GM12878 (cell line): ENCODE measurements around the gene DKK1. TPM values are rescaled to one million over a fixed set of nuclear protein-coding genes. Genes with fewer than 3 reads are reported as not detected.

Experiments
- ATAC-seq: fragments of 200-7000 bp; cut with Tn5 transposase; 3 replicates; pipeline ENCODE4 v1.9.1; 2020; ENCODE audit warnings: mild to moderate bottlenecking, moderate library complexity
- BruUV-seq: library from RNA; stranded (reverse); fragments of 400-500 nt; replicated peaks from 2 replicates; lab custom pipeline; 2021; lab: Mats Ljungman, UMichigan
- CTCF ChIA-PET: fragments of 300-600 bp; sonication (Branson Sonifier 250); formaldehyde crosslinking; extraction: SDS; loops from one replicate; lab custom pipeline; 2021; ENCODE audit warnings: inconsistent platforms; lab: Yijun Ruan, JAX
- POLR2A ChIA-PET: fragments of 350-600 bp; formaldehyde crosslinking; extraction: SDS; loops from one replicate; lab custom pipeline; 2021; ENCODE audit warnings: inconsistent platforms; lab: Charles Lee
- RAD21 ChIA-PET: fragments of 300-600 bp; sonication (Branson Sonifier 250); formaldehyde crosslinking; loops from one replicate; lab custom pipeline; 2023; ENCODE audit warnings: antibody characterized with exemption; ENCODE audit not compliant: unreplicated experiment; lab: Charles Lee
- SMC1A ChIA-PET: fragments of 300-600 bp; sonication (Branson Sonifier 250); formaldehyde crosslinking; loops from one replicate; lab custom pipeline; 2023; ENCODE audit not compliant: unreplicated experiment, uncharacterized antibody; lab: Charles Lee
- DNase-seq: peaks from one replicate; pipeline ENCODE4 v3.0.0-alpha.2; 2011; ENCODE audit warnings: low read depth, low spot score
- FAIRE-seq: peaks from 3 replicates; lab custom pipeline; 2011; peaks lifted over from hg19 to GRCh38; lab: Jason Lieb, UNC
- H2AFZ ChIP-seq: 2 replicates; pipeline ENCODE4 v1.6.0; 2011; ENCODE audit warnings: low read depth, low read length, control low read depth; ENCODE audit not compliant: control insufficient read depth
- H3K27ac ChIP-seq: 2 replicates; pipeline ENCODE4 v1.5.1; 2011; ENCODE audit warnings: control low read depth; ENCODE audit not compliant: control insufficient read depth, insufficient read depth
- H3K27me3 ChIP-seq, 2 experiments: replicated peaks in 1 of 2; 2 replicates each; pipeline versions ENCODE4 v1.6.0 to v1.6.1; 2011; ENCODE audit warnings: low read length in 1 of 2; ENCODE audit not compliant: control insufficient read depth in 2 of 2, insufficient read depth in 2 of 2
- H3K36me3 ChIP-seq, 2 experiments: 2 replicates each; pipeline ENCODE4 v1.5.1; 2011; ENCODE audit warnings: low read length in 1 of 2; ENCODE audit not compliant: control insufficient read depth in 2 of 2, insufficient read depth in 2 of 2
- H3K4me1 ChIP-seq: 2 replicates; pipeline ENCODE4 v1.6.1; 2011; ENCODE audit warnings: mild to moderate bottlenecking, low read length, moderate library complexity, mixed read lengths; ENCODE audit not compliant: control insufficient read depth, insufficient read depth
- H3K4me2 ChIP-seq: 2 replicates; pipeline ENCODE4 v1.6.0; 2011; ENCODE audit warnings: control low read depth; ENCODE audit not compliant: control insufficient read depth, insufficient read depth
- H3K4me3 ChIP-seq: fragments of 200-600 bp; sonication (generic); 2 replicates; pipeline ENCODE4 v1.5.1; 2016
- H3K79me2 ChIP-seq: 2 replicates; pipeline ENCODE4 v1.6.0; 2011; ENCODE audit warnings: low read length; ENCODE audit not compliant: control insufficient read depth, insufficient read depth
- H3K9ac ChIP-seq: 2 replicates; pipeline ENCODE4 v1.8.0; 2011; ENCODE audit warnings: low read length, control low read depth, mixed read lengths; ENCODE audit not compliant: control insufficient read depth, insufficient read depth
- H3K9me3 ChIP-seq: replicated peaks from 3 replicates; pipeline ENCODE4 v1.5.1; 2011; ENCODE audit warnings: mild to moderate bottlenecking, low read length; ENCODE audit not compliant: control insufficient read depth, insufficient read depth
- H4K20me1 ChIP-seq: 2 replicates; pipeline ENCODE4 v1.6.0; 2011; ENCODE audit not compliant: control insufficient read depth, insufficient read depth
- CBX5 ChIP-seq: sonication (generic); IDR thresholded peaks from 2 replicates; pipeline ENCODE4 v1.6.1; 2016; ENCODE audit warnings: low read depth, moderate library complexity, mild to moderate bottlenecking, inconsistent platforms
- RB1 ChIP-seq: fragments of 450-650 bp; formaldehyde crosslinking; IDR thresholded peaks from 2 replicates; pipeline ENCODE4 v1.6.1; 2017; ENCODE audit warnings: mild to moderate bottlenecking, borderline replicate concordance
- SIX5 ChIP-seq: IDR thresholded peaks from 2 replicates; pipeline ENCODE4 v1.6.1; 2011; ENCODE audit warnings: mild to moderate bottlenecking, low read depth, low read length, moderate library complexity; ENCODE audit not compliant: severe bottlenecking
- SMARCA5 ChIP-seq: fragments of 450-650 bp; IDR thresholded peaks from 2 replicates; pipeline ENCODE4 v1.6.1; 2017; ENCODE audit warnings: mild to moderate bottlenecking
- ZBTB11 ChIP-seq: fragments of 450-650 bp; formaldehyde crosslinking; IDR thresholded peaks from 2 replicates; pipeline ENCODE4 v1.5.0; 2022; ENCODE audit warnings: mild to moderate bottlenecking, missing genetic modification characterization
- WGBS: methylation state at CpG from one replicate; pipeline ENCODE4 v1.1.6; 2016; ENCODE audit warnings: low lambda C conversion rate; ENCODE audit not compliant: insufficient replicate concordance, insufficient coverage; ENCODE audit errors: missing lambda C conversion rate; 5-methylcytosine and 5-hydroxymethylcytosine counted together
- in situ Hi-C: fragments of 300-500 bp; cut with MboI; formaldehyde crosslinking; loops from 9 replicates; pipeline ENCODE4 v1.14.3; 2018; ENCODE audit warnings: mixed read lengths
- intact Hi-C: fragments of 100-400 bp; cut with micrococcal nuclease; formaldehyde crosslinking; loops from one replicate; pipeline ENCODE4 v1.14.2; 2022; ENCODE audit not compliant: unreplicated experiment
- polyA plus RNA-seq, 11 experiments: library from polyadenylated mRNA; depleted of rRNA in 4 of 11; unstranded in 6 of 11; stranded (reverse) in 5 of 11; fragments of >200 nt; fragmentation: Nextera tagmentation in 4 of 11; fragmentation: Illumina TruSeq in 1 of 11; extraction: Ambion mirVana in 4 of 11; extraction: Trizol in 1 of 11; gene quantifications; 1 replicate in 1 of 11; 2 replicates in 10 of 11; pipeline versions ENCODE4 v1.2.1 to v1.2.3, GENCODE V29; 2011 to 2016; ENCODE audit warnings: inconsistent platforms in 2 of 11, missing spikeins in 2 of 11, low read depth in 1 of 11
- total RNA-seq, 4 experiments: library from RNA; depleted of rRNA in 3 of 4; stranded (reverse); fragments of >200 nt in 3 of 4; fragmentation: Illumina TruSeq in 1 of 4; extraction: Trizol in 1 of 4; gene quantifications; 2 replicates each; pipeline versions ENCODE4 v1.2.1 to v1.2.3, GENCODE V29; 2013 to 2021

The DKK1 gene
- total and polyA plus RNA-seq, 10 of the 15 experiments (the other 5 are each of a cell fraction or from before 2014, with no cell fraction given), result 0.12 to 0.77 (median 0.33) TPM; not detected in 7

GRCh38 chr10:52351914-52352330 is 37.8 kb downstream of the DKK1 start:
- Histone ChIP-seq H3K4me2 (no peak overlapping the region), H3K4me1 (no peaks in the 10 kb centered on the region), H4K20me1 (no peaks in the 10 kb centered on the region), H2AFZ (no peak overlapping the region), H3K27me3 (no peaks in the 10 kb centered on the region), H3K27ac (no peak overlapping the region), H3K4me3 (no peak overlapping the region), H3K9me3 (no peaks in the 10 kb centered on the region), H3K79me2 (no peaks in the 10 kb centered on the region), H3K36me3 (no peaks in the 10 kb centered on the region), H3K9ac (no peak overlapping the region)
- TF ChIP-seq RB1, result no peak
- no peak for TF ChIP-seq ZBTB11 (CRISPR knock-in tag)
- TF ChIP-seq SIX5, result no peak
- TF ChIP-seq CBX5, result no peak
- TF ChIP-seq SMARCA5, result no peak
- BruUV-seq, result no TSS peak
- intact Hi-C loops (no loop called here), in situ Hi-C loops (no loop called here)
- ChIA-PET CTCF (no interaction called here), RAD21 (no interaction called here), SMC1A (no interaction called here), POLR2A (no interaction called here)
- no peak for FAIRE-seq
- WGBS, result 0% methylated on average over 2 of the region's 2 CpGs
- ATAC-seq, result no peak
- no peak for DNase-seq
